Mesangial cell (primary cell): ENCODE measurements around the gene CHRNA1. TPM values are rescaled to one million over a fixed set of nuclear protein-coding genes. Genes with fewer than 3 reads are reported as not detected.

ENCODE experiments used
- total RNA-seq: library from RNA; depleted of rRNA; stranded (reverse); fragments of >200 nt; gene quantifications from 2 replicates; pipeline ENCODE4 v1.2.3, GENCODE V29; 2015

Gene CHRNA1
- total RNA-seq = 0.76 TPM in 1 of 2 replicates, not detected in the other

DNA sequence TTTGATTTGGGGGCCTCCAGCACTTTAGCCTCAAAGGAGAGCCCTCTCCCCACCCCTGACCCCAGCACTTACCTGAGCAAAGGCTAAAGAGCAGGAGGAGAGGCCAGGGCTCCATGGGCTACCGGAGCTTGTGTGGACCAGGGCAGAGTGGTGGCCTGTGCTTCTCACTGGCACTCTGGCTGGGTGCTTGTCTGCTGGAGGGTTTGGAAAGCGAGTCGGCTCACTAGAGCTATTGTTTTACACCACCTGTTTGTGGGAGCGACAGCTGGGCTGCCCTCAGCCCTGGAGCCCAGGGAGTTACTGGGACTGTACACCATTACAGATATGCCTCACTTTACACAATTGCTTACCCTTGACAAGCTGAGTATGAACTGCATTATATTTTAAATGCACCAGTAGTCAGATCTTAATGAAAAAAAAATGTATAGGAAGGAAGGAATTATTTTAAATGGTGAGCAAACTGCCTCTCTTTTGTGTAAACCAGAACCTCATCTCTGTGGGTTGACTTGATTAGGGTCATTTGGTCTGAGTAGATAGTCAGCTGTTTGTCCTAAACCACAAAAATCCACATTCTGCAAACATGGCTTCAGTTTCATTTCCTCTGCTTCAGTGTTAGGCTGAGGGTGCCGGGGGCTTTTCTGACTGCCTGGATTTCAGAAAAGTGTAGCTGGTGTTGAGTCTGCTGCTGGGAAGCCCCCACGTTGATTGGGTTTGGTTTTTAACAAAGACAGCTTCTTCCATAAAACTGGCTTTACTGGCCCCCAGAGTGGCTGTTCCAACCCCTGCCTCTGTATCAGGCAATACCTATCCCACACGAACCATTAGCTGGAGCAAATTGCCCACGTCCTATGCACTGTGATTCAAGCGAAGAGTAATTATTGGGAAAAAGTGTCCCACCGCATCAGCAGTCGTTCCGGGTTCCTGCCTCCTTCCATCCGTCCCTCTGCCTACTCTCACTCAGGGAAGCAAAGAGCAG, at the start of gene CHRNA1:
Gene CHRNA1 (minus strand): TSS at position 193 of the 976 bp plus-strand sequence. CDS start 78 bp downstream, at position 115.

Other genes starting within 250 kb of the CHRNA1 start
- 6.7 and 10.6 TPM in 2 replicates for gene WIPF1, start 166.7 kb downstream of the CHRNA1 start, total RNA-seq
- 10.8 and 18.7 TPM in 2 replicates for gene CHN1, start 240.9 kb upstream of the CHRNA1 start, total RNA-seq